ENCODE measurements around the gene FBN2. TPM values are rescaled to one million over a fixed set of nuclear protein-coding genes. Genes with fewer than 3 reads are reported as not detected.
"Not testable (repeated sequence)": the region's sequence is repeated elsewhere in the genome, so short reads cannot be mapped to it uniquely, and the experiment has no call there.

FBN2 gene
- total RNA-seq, 1 donor from 2014 or later, result 6.6 TPM

GRCh38 chr5:128331261-128331660 lies 206.8 kb downstream of the FBN2 start:
- no peak for TF ChIP-seq CTCF (IDR thresholded peaks at IDR 0.05; ENCODE audit: unreplicated experiment)
- H3K9me3 Mint-ChIP-seq (ENCODE audit: low read depth), result peaks cover 3% of the 10 kb centered on the region
- H3K36me3 Mint-ChIP-seq (ENCODE audit: insufficient read depth), result no peaks in the 10 kb centered on the region
- no peaks in the 10 kb centered on the region for H3K4me1 Mint-ChIP-seq (ENCODE audit: low read depth)
- H3K4me3 Mint-ChIP-seq (ENCODE audit: low read depth), result no peak overlapping the region
- H3K27me3 Mint-ChIP-seq, result no peaks in the 10 kb centered on the region
- H3K27ac Mint-ChIP-seq, result no peak overlapping the region
- DNase-seq (ENCODE audit: low spot score, unreplicated experiment), result no peak

- peaks cover 9% of the 10 kb centered on the region for H3K9me3 Mint-ChIP-seq (ENCODE audit: low read depth)
- no peak for TF ChIP-seq CTCF (IDR thresholded peaks at IDR 0.05; ENCODE audit: unreplicated experiment)
- no peak for DNase-seq (ENCODE audit: low spot score, unreplicated experiment)
- H3K27me3 Mint-ChIP-seq, result no peaks in the 10 kb centered on the region
- no peak overlapping the region for H3K4me3 Mint-ChIP-seq (ENCODE audit: low read depth)
- H3K36me3 Mint-ChIP-seq (ENCODE audit: insufficient read depth), result no peaks in the 10 kb centered on the region
- peaks cover 4% of the 10 kb centered on the region for H3K4me1 Mint-ChIP-seq (ENCODE audit: low read depth)
- H3K27ac Mint-ChIP-seq, result no peak overlapping the region
Observed at GRCh38 chr5:128329386-128329939, 208.6 kb downstream of the FBN2 start.

GRCh38 chr5:128328446-128328845 lies 209.6 kb downstream of the FBN2 start:
- Mint-ChIP-seq H3K27ac (no peak overlapping the region), H3K4me1 (ENCODE audit: low read depth) (peaks cover 9% of the 10 kb centered on the region), H3K4me3 (ENCODE audit: low read depth) (no peak overlapping the region), H3K36me3 (ENCODE audit: insufficient read depth) (no peaks in the 10 kb centered on the region), H3K27me3 (no peaks in the 10 kb centered on the region), H3K9me3 (ENCODE audit: low read depth) (peaks cover 9% of the 10 kb centered on the region)
- TF ChIP-seq CTCF (IDR thresholded peaks at IDR 0.05; ENCODE audit: unreplicated experiment), result no peak
- DNase-seq (ENCODE audit: low spot score, unreplicated experiment), result no peak

GRCh38 chr5:128328007-128328406 lies 210.0 kb downstream of the FBN2 start:
- H3K36me3 Mint-ChIP-seq (ENCODE audit: insufficient read depth), result no peaks in the 10 kb centered on the region
- H3K27ac Mint-ChIP-seq, result no peak overlapping the region
- no peak for DNase-seq (ENCODE audit: low spot score, unreplicated experiment)
- no peaks in the 10 kb centered on the region for H3K27me3 Mint-ChIP-seq
- no peak for TF ChIP-seq CTCF (IDR thresholded peaks at IDR 0.05; ENCODE audit: unreplicated experiment)
- peaks cover 9% of the 10 kb centered on the region for H3K4me1 Mint-ChIP-seq (ENCODE audit: low read depth)
- peaks cover 9% of the 10 kb centered on the region for H3K9me3 Mint-ChIP-seq (ENCODE audit: low read depth)
- H3K4me3 Mint-ChIP-seq (ENCODE audit: low read depth), result no peak overlapping the region

- not testable (repeated sequence) for DNase-seq (ENCODE audit: low spot score, unreplicated experiment); H3K4me3 Mint-ChIP-seq (ENCODE audit: low read depth); H3K27me3 Mint-ChIP-seq; H3K36me3 Mint-ChIP-seq (ENCODE audit: insufficient read depth); H3K27ac Mint-ChIP-seq
- Mint-ChIP-seq H3K4me1 (ENCODE audit: low read depth) (peaks cover 13% of the 10 kb centered on the region), H3K9me3 (ENCODE audit: low read depth) (peaks cover 12% of the 10 kb centered on the region)
Observed at GRCh38 chr5:128321418-128321817, 216.6 kb downstream of the FBN2 start.

- no peak for DNase-seq (ENCODE audit: low spot score, unreplicated experiment)
- Mint-ChIP-seq H3K36me3 (ENCODE audit: insufficient read depth) (peaks cover 2% of the 10 kb centered on the region), H3K4me3 (ENCODE audit: low read depth) (no peak overlapping the region), H3K9me3 (ENCODE audit: low read depth) (peaks cover 5% of the 10 kb centered on the region), H3K27ac (no peak overlapping the region), H3K4me1 (ENCODE audit: low read depth) (peaks cover 4% of the 10 kb centered on the region), H3K27me3 (no peaks in the 10 kb centered on the region)
- no peak for TF ChIP-seq CTCF (IDR thresholded peaks at IDR 0.05; ENCODE audit: unreplicated experiment)
Observed at GRCh38 chr5:128318691-128319090, 219.4 kb downstream of the FBN2 start.
